GM12878 (cell line): ENCODE data around the gene CACNA1A.

Experiments
- CTCF ChIP-seq, 3 experiments: IDR thresholded peaks in 2 of 3; conservative IDR thresholded peaks in 1 of 3; 2 replicates each; pipeline ENCODE4 v1.5.1; 2011; ENCODE audit warnings: low read depth in 3 of 3, low read length in 3 of 3, mild to moderate bottlenecking in 3 of 3, control low read depth in 2 of 3, moderate library complexity in 2 of 3, inconsistent platforms in 1 of 3, mixed read lengths in 1 of 3; ENCODE audit not compliant: control insufficient read depth in 2 of 3, insufficient read depth in 1 of 3; ENCODE audit errors: extremely low read depth in 1 of 3
- POLR2AphosphoS5 ChIP-seq: IDR thresholded peaks from 2 replicates; pipeline ENCODE4 v1.6.1; 2011; ENCODE audit warnings: mild to moderate bottlenecking, low read length, inconsistent platforms
- RAD21 ChIP-seq: IDR thresholded peaks from 2 replicates; pipeline ENCODE4 v1.6.1; 2011; ENCODE audit warnings: mild to moderate bottlenecking, low read depth, low read length, moderate library complexity; ENCODE audit not compliant: insufficient read depth
- REST ChIP-seq: IDR thresholded peaks from 2 replicates; pipeline ENCODE4 v1.6.1; 2012; ENCODE audit warnings: mild to moderate bottlenecking, low read depth, low read length
- SMC3 ChIP-seq: IDR thresholded peaks from 2 replicates; pipeline ENCODE4 v1.6.1; 2011; ENCODE audit warnings: low read length, improper control_type of control experiment, borderline replicate concordance
- SREBF2 ChIP-seq: IDR thresholded peaks from 2 replicates; pipeline ENCODE4 v1.6.1; 2012; ENCODE audit warnings: mild to moderate bottlenecking, low read length
- ZNF687 ChIP-seq: fragments of 450-650 bp; IDR thresholded peaks from 2 replicates; pipeline ENCODE4 v1.6.1; 2017; ENCODE audit warnings: mild to moderate bottlenecking, moderate library complexity
- TF ChIP-seq, protein P1 (sequence below): IDR thresholded peaks from 2 replicates; pipeline ENCODE4 v1.6.1; 2011; ENCODE audit warnings: low read depth, mild to moderate bottlenecking, low read length, moderate library complexity, borderline replicate concordance; ENCODE audit errors: extremely low read depth
- TF ChIP-seq, protein P2 (sequence below): IDR thresholded peaks from 2 replicates; pipeline ENCODE4 v1.6.1; 2011; ENCODE audit warnings: borderline replicate concordance, low read depth, mild to moderate bottlenecking, moderate library complexity, mixed read lengths, low read length; ENCODE audit not compliant: insufficient read depth; ENCODE audit errors: extremely low read length
- TF ChIP-seq, protein P3 (sequence below): IDR thresholded peaks from 2 replicates; pipeline ENCODE4 v1.6.1; 2012; ENCODE audit warnings: low read length, inconsistent platforms
- TF ChIP-seq, protein P4 (sequence below): fragments of 450-650 bp; IDR thresholded peaks from 2 replicates; pipeline ENCODE4 v1.6.1; 2016; ENCODE audit warnings: mild to moderate bottlenecking

DNA sequence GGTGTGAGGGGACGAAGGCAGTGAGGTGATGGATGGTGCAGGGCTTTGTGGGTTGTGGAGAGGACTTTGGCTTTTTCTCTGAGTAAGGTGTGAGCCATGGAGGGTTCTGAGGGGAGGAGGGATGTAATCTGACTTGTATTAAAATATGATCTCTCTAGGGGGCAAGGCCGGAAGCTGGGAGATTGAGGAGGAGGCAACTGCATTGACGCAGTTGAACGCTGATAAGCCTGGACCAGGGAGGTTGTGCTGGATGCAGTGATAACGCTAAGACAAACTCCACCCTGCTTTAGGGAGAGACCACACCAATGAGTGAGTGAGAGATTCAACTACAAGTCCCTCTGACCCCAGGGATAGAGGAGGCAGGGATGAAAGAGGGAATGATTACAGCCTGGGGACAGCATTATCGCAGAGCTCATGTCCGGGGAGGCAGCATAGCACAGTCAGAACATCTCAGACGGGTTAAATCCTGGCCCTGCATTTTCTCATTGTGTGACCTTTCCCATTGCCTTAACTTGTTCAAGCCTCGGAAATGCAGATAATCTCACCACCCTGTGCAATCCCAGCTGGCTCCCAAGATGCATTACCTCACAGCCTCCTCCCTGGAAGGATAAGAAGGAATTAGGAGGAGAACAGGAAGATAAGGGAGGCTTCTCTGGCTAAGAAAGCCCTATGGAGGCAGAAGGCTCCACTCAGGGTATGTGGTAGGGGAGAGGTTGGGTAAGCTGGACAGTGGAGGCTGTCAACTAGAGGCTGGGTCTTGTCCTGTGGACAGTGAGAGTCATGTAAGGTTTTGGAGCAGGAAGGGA is 124.2 kb downstream of the CACNA1A start:
- TF ChIP-seq RAD21 = no peak
- no peak for TF ChIP-seq SMC3
- TF ChIP-seq, protein P1, sequence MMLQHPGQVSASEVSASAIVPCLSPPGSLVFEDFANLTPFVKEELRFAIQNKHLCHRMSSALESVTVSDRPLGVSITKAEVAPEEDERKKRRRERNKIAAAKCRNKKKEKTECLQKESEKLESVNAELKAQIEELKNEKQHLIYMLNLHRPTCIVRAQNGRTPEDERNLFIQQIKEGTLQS = no peak
- TF ChIP-seq, protein P2, sequence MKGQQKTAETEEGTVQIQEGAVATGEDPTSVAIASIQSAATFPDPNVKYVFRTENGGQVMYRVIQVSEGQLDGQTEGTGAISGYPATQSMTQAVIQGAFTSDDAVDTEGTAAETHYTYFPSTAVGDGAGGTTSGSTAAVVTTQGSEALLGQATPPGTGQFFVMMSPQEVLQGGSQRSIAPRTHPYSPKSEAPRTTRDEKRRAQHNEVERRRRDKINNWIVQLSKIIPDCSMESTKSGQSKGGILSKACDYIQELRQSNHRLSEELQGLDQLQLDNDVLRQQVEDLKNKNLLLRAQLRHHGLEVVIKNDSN = no peak
- no peak for TF ChIP-seq CTCF (IDR thresholded peaks at IDR 0.05 in 2 of 3, conservative IDR thresholded peaks at IDR 0.05 in 1 of 3; ENCODE audit: control insufficient read depth in 2 of 3, extremely low read depth in 1 of 3, insufficient read depth in 1 of 3, low read depth in 3 of 3, low read length in 3 of 3)
- TF ChIP-seq SREBF2 = no peak
- TF ChIP-seq ZNF687 = no peak
- TF ChIP-seq POLR2AphosphoS5 = no peak
- TF ChIP-seq, protein P3, sequence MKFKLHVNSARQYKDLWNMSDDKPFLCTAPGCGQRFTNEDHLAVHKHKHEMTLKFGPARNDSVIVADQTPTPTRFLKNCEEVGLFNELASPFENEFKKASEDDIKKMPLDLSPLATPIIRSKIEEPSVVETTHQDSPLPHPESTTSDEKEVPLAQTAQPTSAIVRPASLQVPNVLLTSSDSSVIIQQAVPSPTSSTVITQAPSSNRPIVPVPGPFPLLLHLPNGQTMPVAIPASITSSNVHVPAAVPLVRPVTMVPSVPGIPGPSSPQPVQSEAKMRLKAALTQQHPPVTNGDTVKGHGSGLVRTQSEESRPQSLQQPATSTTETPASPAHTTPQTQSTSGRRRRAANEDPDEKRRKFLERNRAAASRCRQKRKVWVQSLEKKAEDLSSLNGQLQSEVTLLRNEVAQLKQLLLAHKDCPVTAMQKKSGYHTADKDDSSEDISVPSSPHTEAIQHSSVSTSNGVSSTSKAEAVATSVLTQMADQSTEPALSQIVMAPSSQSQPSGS = no peak
- TF ChIP-seq, protein P4, sequence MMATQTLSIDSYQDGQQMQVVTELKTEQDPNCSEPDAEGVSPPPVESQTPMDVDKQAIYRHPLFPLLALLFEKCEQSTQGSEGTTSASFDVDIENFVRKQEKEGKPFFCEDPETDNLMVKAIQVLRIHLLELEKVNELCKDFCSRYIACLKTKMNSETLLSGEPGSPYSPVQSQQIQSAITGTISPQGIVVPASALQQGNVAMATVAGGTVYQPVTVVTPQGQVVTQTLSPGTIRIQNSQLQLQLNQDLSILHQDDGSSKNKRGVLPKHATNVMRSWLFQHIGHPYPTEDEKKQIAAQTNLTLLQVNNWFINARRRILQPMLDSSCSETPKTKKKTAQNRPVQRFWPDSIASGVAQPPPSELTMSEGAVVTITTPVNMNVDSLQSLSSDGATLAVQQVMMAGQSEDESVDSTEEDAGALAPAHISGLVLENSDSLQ = no peak
- no peak for TF ChIP-seq REST
